Measurements from ENCODE around the gene MTA3. TPM values are rescaled to one million over a fixed set of nuclear protein-coding genes. Genes with fewer than 3 reads are reported as not detected.

The MTA3 gene
- total and polyA plus RNA-seq, 9 of the 15 experiments (the other 6 are each of a cell fraction or from before 2014, with no cell fraction given), result 12.4 to 39.6 (median 23.5) TPM

GRCh38 chr2:42800981-42801380, 232.5 kb downstream of the MTA3 start:
- intact Hi-C loops (cut with micrococcal nuclease), result no loop called here
- H3K4me3 ChIP-seq, result no peak overlapping the region
- FAIRE-seq, result no peak
- WGBS (ENCODE audit: insufficient coverage, low coverage, missing lambda C conversion rate), result 33% methylated on average over 2 of the region's 2 CpGs
- BruUV-seq (replicated peaks), result no TSS peak
- H3K27ac ChIP-seq (ENCODE audit: extremely low read depth, low read depth, low read length), result no peak overlapping the region
- no peaks in the 10 kb centered on the region for H3K36me3 ChIP-seq (ENCODE audit: control insufficient read depth, insufficient read depth, low read length)
- no peak for TF ChIP-seq ZNF518B (CRISPR knock-in tag; IDR thresholded peaks at IDR 0.05)
- TF ChIP-seq HOXB6 (CRISPR knock-in tag; IDR thresholded peaks at IDR 0.05; ENCODE audit: borderline replicate concordance), result no peak
- no peaks in the 10 kb centered on the region; a peak in 1 of 5 replicates for H3K4me1 ChIP-seq (replicated peaks in 1 of 2; ENCODE audit: control insufficient read depth in 2 of 2, insufficient read depth in 2 of 2, low read length in 2 of 2)
- no peak overlapping the region for H3K9ac ChIP-seq (ENCODE audit: insufficient read depth in 1 of 2, low read depth in 2 of 2, low read length in 2 of 2)
- in situ Hi-C loops (cut with MboI), result no loop called here
- CTCF ChIA-PET (ENCODE audit: low intra/inter-chr PET ratio), result no interaction called here
- POLR2A ChIA-PET, result interaction anchor here (0.6 to 2.6 kb wide), 3 partner anchors 9 to 12 kb away, joined by 3 to 8 read pairs (median 4); partner anchors contain the start of gene HAAO
- H2AFZ ChIP-seq (ENCODE audit: low read depth, low read length), result no peak overlapping the region
- no peaks in the 10 kb centered on the region for H3K9me1 ChIP-seq (ENCODE audit: control insufficient read depth, insufficient read depth, low read length)
- no peaks in the 10 kb centered on the region for H4K20me1 ChIP-seq (replicated peaks; ENCODE audit: control insufficient read depth, insufficient read depth, low read length)
- peaks cover 4 to 17% of the 10 kb centered on the region in 2 experiments; a peak in 2 of 5 replicates for H3K27me3 ChIP-seq (ENCODE audit: control insufficient read depth in 2 of 2, insufficient read depth in 2 of 2, low read length in 2 of 2)
- no peak overlapping the region for H3K4me2 ChIP-seq (ENCODE audit: insufficient read depth, low read length)
- no peak for DNase-seq (ENCODE audit: extremely low read depth in 1 of 4, low spot score in 3 of 4)
- no peak for ATAC-seq
- H3K9me3 ChIP-seq (replicated peaks; ENCODE audit: control insufficient read depth, insufficient read depth, low read depth, low read length), result no peaks in the 10 kb centered on the region
- H3K79me2 ChIP-seq (ENCODE audit: control insufficient read depth, insufficient read depth, low read length), result no peaks in the 10 kb centered on the region

Data from K562 (cell line).